GM12872 (cell line): ENCODE results near the gene NKD1.
A peak's percentile ranks its signal among the peaks of the same experiment; 100 is the strongest.

Source experiments
- CTCF ChIP-seq: IDR thresholded peaks from 3 replicates; pipeline ENCODE4 v1.5.1; 2011; ENCODE audit warnings: low read depth, mild to moderate bottlenecking, low read length, moderate library complexity; ENCODE audit not compliant: insufficient read depth

NKD1 gene

GRCh38 chr16:50622029-50622428, 73.8 kb downstream of the NKD1 start:
- TF ChIP-seq CTCF: no peak

GRCh38 chr16:50622643-50623369, 74.6 kb downstream of the NKD1 start:
- no peak for TF ChIP-seq CTCF

GRCh38 chr16:50624449-50624970, 76.3 kb downstream of the NKD1 start:
- TF ChIP-seq CTCF: no peak

GRCh38 chr16:50625374-50625773, 77.2 kb downstream of the NKD1 start:
- TF ChIP-seq CTCF: no peak

GRCh38 chr16:50626868-50627267, 78.7 kb downstream of the NKD1 start:
- no peak for TF ChIP-seq CTCF

GRCh38 chr16:50627419-50627818, 79.2 kb downstream of the NKD1 start:
- TF ChIP-seq CTCF: peak; percentile 38; the same call in 2 of the 3 replicates

- no peak for TF ChIP-seq CTCF
Measured at GRCh38 chr16:50628156-50628802, 80.1 kb downstream of the NKD1 start.
